HEK293 (cell line): ENCODE results near the gene SPRR3.

Source experiments
- CTCF ChIA-PET: fragments of 350-600 bp; formaldehyde crosslinking; extraction: SDS; loops from one replicate; lab custom pipeline; 2021; ENCODE audit warnings: antibody characterized with exemption; lab: Yijun Ruan, JAX
- POLR2A ChIA-PET: fragments of 300-600 bp; formaldehyde crosslinking; extraction: SDS; loops from one replicate; lab custom pipeline; 2020; ENCODE audit warnings: antibody characterized with exemption, inconsistent platforms; lab: Yijun Ruan, JAX
- H3K27ac ChIP-seq: fragments of 200-500 bp; sonication (Bioruptor generic); 2 replicates; pipeline ENCODE4 v1.5.1; 2014; ENCODE audit warnings: low read depth, low read length, control low read depth, inconsistent platforms; ENCODE audit errors: extremely low read depth
- H3K36me3 ChIP-seq, 2 experiments: fragments of 200-500 bp in 1 of 2; sonication (Bioruptor generic) in 1 of 2; 1 replicate in 1 of 2; 2 replicates in 1 of 2; pipeline ENCODE4 v1.5.1; 2014 to 2017; ENCODE audit warnings: inconsistent platforms in 2 of 2, low read length in 2 of 2; ENCODE audit not compliant: control insufficient read depth in 2 of 2, insufficient read depth in 1 of 2
- H3K4me1 ChIP-seq: fragments of 200-500 bp; sonication (Bioruptor generic); 2 replicates; pipeline ENCODE4 v1.5.1; 2014; ENCODE audit warnings: mild to moderate bottlenecking, low read length, inconsistent platforms; ENCODE audit not compliant: control insufficient read depth, insufficient read depth
- H3K4me3 ChIP-seq: 2 replicates; pipeline ENCODE4 v1.5.1; 2011; ENCODE audit warnings: low read depth, mild to moderate bottlenecking, control low read depth, low read length, moderate library complexity
- H3K9me3 ChIP-seq: fragments of 200-500 bp; sonication (Bioruptor generic); 2 replicates; pipeline ENCODE4 v1.5.1; 2014; ENCODE audit warnings: low read depth, low read length, inconsistent platforms; ENCODE audit not compliant: control insufficient read depth, insufficient read depth
- CTCF ChIP-seq: fragments of 450-650 bp; formaldehyde crosslinking; IDR thresholded peaks from 2 replicates; pipeline ENCODE4 v1.5.1; 2016; ENCODE audit warnings: missing biosample characterization, missing genetic modification characterization
- EGR2 ChIP-seq: fragments of 450-650 bp; formaldehyde crosslinking; IDR thresholded peaks from 2 replicates; pipeline ENCODE4 v1.5.1; 2016; ENCODE audit warnings: low read depth, missing biosample characterization, missing genetic modification characterization
- FEZF1 ChIP-seq: fragments of 450-650 bp; formaldehyde crosslinking; IDR thresholded peaks from 2 replicates; pipeline ENCODE4 v1.5.1; 2016; ENCODE audit warnings: missing biosample characterization, missing genetic modification characterization
- WT1 ChIP-seq: fragments of 450-650 bp; formaldehyde crosslinking; IDR thresholded peaks from 2 replicates; pipeline ENCODE4 v1.5.1; 2016; ENCODE audit warnings: missing biosample characterization, missing genetic modification characterization
- ZBTB1 ChIP-seq: fragments of 450-650 bp; formaldehyde crosslinking; IDR thresholded peaks from 2 replicates; pipeline ENCODE4 v1.5.1; 2016; ENCODE audit warnings: missing biosample characterization, missing genetic modification characterization
- ZBTB20 ChIP-seq: fragments of 450-650 bp; formaldehyde crosslinking; IDR thresholded peaks from 2 replicates; pipeline ENCODE4 v1.5.1; 2016; ENCODE audit warnings: missing biosample characterization, missing genetic modification characterization
- ZNF133 ChIP-seq: fragments of 450-650 bp; formaldehyde crosslinking; IDR thresholded peaks from 2 replicates; pipeline ENCODE4 v1.5.1; 2016; ENCODE audit warnings: missing biosample characterization, missing genetic modification characterization
- ZNF302 ChIP-seq: fragments of 450-650 bp; formaldehyde crosslinking; IDR thresholded peaks from 2 replicates; pipeline ENCODE4 v1.5.1; 2016; ENCODE audit warnings: missing biosample characterization, missing genetic modification characterization, low read depth
- ZNF514 ChIP-seq: fragments of 450-650 bp; formaldehyde crosslinking; IDR thresholded peaks from 2 replicates; pipeline ENCODE4 v1.5.1; 2016; ENCODE audit warnings: missing biosample characterization, missing genetic modification characterization
- ZNF521 ChIP-seq: fragments of 450-650 bp; formaldehyde crosslinking; IDR thresholded peaks from 2 replicates; pipeline ENCODE4 v1.5.1; 2017; ENCODE audit warnings: missing biosample characterization, mild to moderate bottlenecking, missing genetic modification characterization
- ZNF571 ChIP-seq: fragments of 450-650 bp; formaldehyde crosslinking; IDR thresholded peaks from 2 replicates; pipeline ENCODE4 v1.5.0; 2017; ENCODE audit warnings: missing biosample characterization, missing genetic modification characterization
- ZNF585B ChIP-seq: fragments of 450-650 bp; formaldehyde crosslinking; IDR thresholded peaks from 2 replicates; pipeline ENCODE4 v1.5.1; 2016; ENCODE audit warnings: missing biosample characterization, missing genetic modification characterization
- ZNF624 ChIP-seq: fragments of 450-650 bp; formaldehyde crosslinking; IDR thresholded peaks from 2 replicates; pipeline ENCODE4 v1.5.1; 2017; ENCODE audit warnings: missing biosample characterization, missing genetic modification characterization
- ZNF701 ChIP-seq: fragments of 450-650 bp; formaldehyde crosslinking; IDR thresholded peaks from 2 replicates; pipeline ENCODE4 v1.5.1; 2016; ENCODE audit warnings: missing biosample characterization, missing genetic modification characterization
- ZSCAN5A ChIP-seq: fragments of 450-650 bp; formaldehyde crosslinking; IDR thresholded peaks from 2 replicates; pipeline ENCODE4 v1.5.1; 2016; ENCODE audit warnings: missing biosample characterization, missing genetic modification characterization
- TF ChIP-seq, protein P1 (sequence below): fragments of 450-650 bp; formaldehyde crosslinking; IDR thresholded peaks from 2 replicates; pipeline ENCODE4 v1.5.1; 2016; ENCODE audit warnings: missing biosample characterization, missing genetic modification characterization
- TF ChIP-seq, protein P2 (sequence below): fragments of 450-650 bp; formaldehyde crosslinking; conservative IDR thresholded peaks from 2 replicates; pipeline ENCODE4 v1.5.1; 2016; ENCODE audit warnings: low read depth, missing biosample characterization, missing genetic modification characterization
- TF ChIP-seq, protein P3 (sequence below): fragments of 450-650 bp; formaldehyde crosslinking; IDR thresholded peaks from 2 replicates; pipeline ENCODE4 v1.5.1; 2016; ENCODE audit warnings: missing biosample characterization, missing genetic modification characterization

SPRR3 gene

DNA sequence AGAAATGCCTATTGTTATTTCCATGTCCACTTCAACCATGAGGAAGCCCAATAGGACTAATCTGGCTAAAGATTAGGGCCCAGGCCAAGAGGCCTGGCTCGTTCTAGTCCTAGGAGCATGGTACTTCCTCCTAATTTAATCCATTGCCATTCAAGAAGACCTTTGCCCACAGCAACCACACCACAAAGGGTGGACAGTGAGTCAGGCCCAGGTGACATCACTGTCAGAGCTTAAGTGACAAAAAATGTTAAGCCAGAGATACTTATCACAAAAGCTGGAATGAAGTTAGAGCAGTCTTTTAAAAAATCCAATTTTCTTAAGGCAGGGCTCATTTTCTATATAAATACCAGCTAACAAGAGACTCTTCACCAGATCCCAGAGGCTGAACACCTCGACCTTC, at the start of gene SPRR3:
TSS of gene SPRR3 (plus strand) at position 368 of the 400 bp plus-strand sequence. CDS start 1,272 bp downstream, outside the sequence.
- Histone ChIP-seq H3K4me3 (no peak within 1 kb of the TSS), H3K36me3 (no peaks in the 10 kb centered on the region), H3K4me1 (no peaks in the 10 kb centered on the region), H3K27ac (no peak within 1 kb of the TSS)
- CTCF ChIA-PET, result no interaction called here
- TF ChIP-seq ZBTB1 (tag by site-specific recombination), result no peak
- TF ChIP-seq ZNF133 (tag by site-specific recombination), result no peak
- TF ChIP-seq ZBTB20 (tag by site-specific recombination), result no peak
- TF ChIP-seq, protein P1, sequence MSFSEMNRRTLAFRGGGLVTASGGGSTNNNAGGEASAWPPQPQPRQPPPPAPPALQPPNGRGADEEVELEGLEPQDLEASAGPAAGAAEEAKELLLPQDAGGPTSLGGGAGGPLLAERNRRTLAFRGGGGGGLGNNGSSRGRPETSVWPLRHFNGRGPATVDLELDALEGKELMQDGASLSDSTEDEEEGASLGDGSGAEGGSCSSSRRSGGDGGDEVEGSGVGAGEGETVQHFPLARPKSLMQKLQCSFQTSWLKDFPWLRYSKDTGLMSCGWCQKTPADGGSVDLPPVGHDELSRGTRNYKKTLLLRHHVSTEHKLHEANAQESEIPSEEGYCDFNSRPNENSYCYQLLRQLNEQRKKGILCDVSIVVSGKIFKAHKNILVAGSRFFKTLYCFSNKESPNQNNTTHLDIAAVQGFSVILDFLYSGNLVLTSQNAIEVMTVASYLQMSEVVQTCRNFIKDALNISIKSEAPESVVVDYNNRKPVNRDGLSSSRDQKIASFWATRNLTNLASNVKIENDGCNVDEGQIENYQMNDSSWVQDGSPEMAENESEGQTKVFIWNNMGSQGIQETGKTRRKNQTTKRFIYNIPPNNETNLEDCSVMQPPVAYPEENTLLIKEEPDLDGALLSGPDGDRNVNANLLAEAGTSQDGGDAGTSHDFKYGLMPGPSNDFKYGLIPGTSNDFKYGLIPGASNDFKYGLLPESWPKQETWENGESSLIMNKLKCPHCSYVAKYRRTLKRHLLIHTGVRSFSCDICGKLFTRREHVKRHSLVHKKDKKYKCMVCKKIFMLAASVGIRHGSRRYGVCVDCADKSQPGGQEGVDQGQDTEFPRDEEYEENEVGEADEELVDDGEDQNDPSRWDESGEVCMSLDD (tag by site-specific recombination), result no peak
- no peak for TF ChIP-seq ZNF701 (tag by site-specific recombination)
- no peak for TF ChIP-seq ZNF624 (tag by site-specific recombination)
- no peak for TF ChIP-seq EGR2
- TF ChIP-seq ZNF585B (tag by site-specific recombination), result no peak
- TF ChIP-seq, protein P2, sequence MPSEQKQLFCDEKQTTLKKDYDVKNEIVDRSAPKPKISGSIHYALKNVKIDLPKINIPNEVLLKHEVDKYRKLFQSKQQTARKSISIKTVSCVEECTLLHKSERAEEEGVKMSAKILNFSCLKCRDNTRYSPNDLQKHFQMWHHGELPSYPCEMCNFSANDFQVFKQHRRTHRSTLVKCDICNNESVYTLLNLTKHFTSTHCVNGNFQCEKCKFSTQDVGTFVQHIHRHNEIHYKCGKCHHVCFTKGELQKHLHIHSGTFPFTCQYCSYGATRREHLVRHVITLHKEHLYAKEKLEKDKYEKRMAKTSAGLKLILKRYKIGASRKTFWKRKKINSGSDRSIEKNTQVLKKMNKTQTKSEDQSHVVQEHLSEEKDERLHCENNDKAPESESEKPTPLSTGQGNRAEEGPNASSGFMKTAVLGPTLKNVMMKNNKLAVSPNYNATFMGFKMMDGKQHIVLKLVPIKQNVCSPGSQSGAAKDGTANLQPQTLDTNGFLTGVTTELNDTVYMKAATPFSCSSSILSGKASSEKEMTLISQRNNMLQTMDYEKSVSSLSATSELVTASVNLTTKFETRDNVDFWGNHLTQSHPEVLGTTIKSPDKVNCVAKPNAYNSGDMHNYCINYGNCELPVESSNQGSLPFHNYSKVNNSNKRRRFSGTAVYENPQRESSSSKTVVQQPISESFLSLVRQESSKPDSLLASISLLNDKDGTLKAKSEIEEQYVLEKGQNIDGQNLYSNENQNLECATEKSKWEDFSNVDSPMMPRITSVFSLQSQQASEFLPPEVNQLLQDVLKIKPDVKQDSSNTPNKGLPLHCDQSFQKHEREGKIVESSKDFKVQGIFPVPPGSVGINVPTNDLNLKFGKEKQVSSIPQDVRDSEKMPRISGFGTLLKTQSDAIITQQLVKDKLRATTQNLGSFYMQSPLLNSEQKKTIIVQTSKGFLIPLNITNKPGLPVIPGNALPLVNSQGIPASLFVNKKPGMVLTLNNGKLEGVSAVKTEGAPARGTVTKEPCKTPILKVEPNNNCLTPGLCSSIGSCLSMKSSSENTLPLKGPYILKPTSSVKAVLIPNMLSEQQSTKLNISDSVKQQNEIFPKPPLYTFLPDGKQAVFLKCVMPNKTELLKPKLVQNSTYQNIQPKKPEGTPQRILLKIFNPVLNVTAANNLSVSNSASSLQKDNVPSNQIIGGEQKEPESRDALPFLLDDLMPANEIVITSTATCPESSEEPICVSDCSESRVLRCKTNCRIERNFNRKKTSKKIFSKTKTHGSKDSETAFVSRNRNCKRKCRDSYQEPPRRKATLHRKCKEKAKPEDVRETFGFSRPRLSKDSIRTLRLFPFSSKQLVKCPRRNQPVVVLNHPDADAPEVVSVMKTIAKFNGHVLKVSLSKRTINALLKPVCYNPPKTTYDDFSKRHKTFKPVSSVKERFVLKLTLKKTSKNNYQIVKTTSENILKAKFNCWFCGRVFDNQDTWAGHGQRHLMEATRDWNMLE (tag by site-specific recombination), result no peak
- TF ChIP-seq ZSCAN5A (tag by site-specific recombination), result no peak
- TF ChIP-seq, protein P3, sequence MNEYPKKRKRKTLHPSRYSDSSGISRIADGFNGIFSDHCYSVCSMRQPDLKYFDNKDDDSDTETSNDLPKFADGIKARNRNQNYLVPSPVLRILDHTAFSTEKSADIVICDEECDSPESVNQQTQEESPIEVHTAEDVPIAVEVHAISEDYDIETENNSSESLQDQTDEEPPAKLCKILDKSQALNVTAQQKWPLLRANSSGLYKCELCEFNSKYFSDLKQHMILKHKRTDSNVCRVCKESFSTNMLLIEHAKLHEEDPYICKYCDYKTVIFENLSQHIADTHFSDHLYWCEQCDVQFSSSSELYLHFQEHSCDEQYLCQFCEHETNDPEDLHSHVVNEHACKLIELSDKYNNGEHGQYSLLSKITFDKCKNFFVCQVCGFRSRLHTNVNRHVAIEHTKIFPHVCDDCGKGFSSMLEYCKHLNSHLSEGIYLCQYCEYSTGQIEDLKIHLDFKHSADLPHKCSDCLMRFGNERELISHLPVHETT (tag by site-specific recombination), result no peak
- TF ChIP-seq ZNF521 (tag by site-specific recombination), result no peak
- TF ChIP-seq FEZF1, result no peak
- TF ChIP-seq ZNF302 (tag by site-specific recombination), result no peak
- TF ChIP-seq CTCF (tag by site-specific recombination), result no peak
- TF ChIP-seq WT1, result no peak
- TF ChIP-seq ZNF571 (tag by site-specific recombination), result no peak
- TF ChIP-seq ZNF514, result no peak
- TF ChIP-seq, all 188 proteins: peak for 0
- POLR2A ChIA-PET, result no interaction called here
- no peaks in the 10 kb centered on the region for H3K9me3 ChIP-seq
